Measurements from ENCODE around the gene RAB31. TPM values are rescaled to one million over a fixed set of nuclear protein-coding genes. Genes with fewer than 3 reads are reported as not detected.

Gene RAB31
- polyA plus RNA-seq, 1 experiment = 37.2 TPM

- no peak for DNase-seq (ENCODE audit: low read depth)
- ChIA-PET CTCF (no interaction called here), POLR2A (interaction anchor here (0.5 kb wide), 1 partner anchor 63 kb away, joined by 4 read pairs; no protein-coding TSS in a partner anchor)
- H3K36me3 ChIP-seq (ENCODE audit: control insufficient read depth, insufficient read depth, low read length) = no peaks in the 10 kb centered on the region
- no peaks in the 10 kb centered on the region for H3K27me3 ChIP-seq (ENCODE audit: control insufficient read depth, insufficient read depth, low read length)
- no peak overlapping the region for H3K4me3 ChIP-seq (ENCODE audit: low read depth, low read length)
- no peak for TF ChIP-seq CTCF (IDR thresholded peaks at IDR 0.05; ENCODE audit: insufficient read depth, low read depth, low read length)
Observed at GRCh38 chr18:9679125-9679524, 29.0 kb upstream of the RAB31 start.

- ChIA-PET POLR2A (no interaction called here), CTCF (interaction anchor here (0.8 to 1.8 kb wide), 3 partner anchors 23 to 270 kb away, joined by 3 to 6 read pairs (median 5); no protein-coding TSS in a partner anchor)
- Histone ChIP-seq H3K4me3 (ENCODE audit: low read depth, low read length) (no peak overlapping the region), H3K36me3 (ENCODE audit: control insufficient read depth, insufficient read depth, low read length) (no peaks in the 10 kb centered on the region), H3K27me3 (ENCODE audit: control insufficient read depth, insufficient read depth, low read length) (no peaks in the 10 kb centered on the region)
- DNase-seq (ENCODE audit: low read depth) = no peak
- no peak for TF ChIP-seq CTCF (IDR thresholded peaks at IDR 0.05; ENCODE audit: insufficient read depth, low read depth, low read length)
Observed at GRCh38 chr18:9681217-9681616, 26.9 kb upstream of the RAB31 start.

- Histone ChIP-seq H3K27me3 (ENCODE audit: control insufficient read depth, insufficient read depth, low read length) (no peaks in the 10 kb centered on the region), H3K36me3 (ENCODE audit: control insufficient read depth, insufficient read depth, low read length) (no peaks in the 10 kb centered on the region), H3K4me3 (ENCODE audit: low read depth, low read length) (no peak overlapping the region)
- TF ChIP-seq CTCF (IDR thresholded peaks at IDR 0.05; ENCODE audit: insufficient read depth, low read depth, low read length) = no peak
- POLR2A ChIA-PET = no interaction called here
- CTCF ChIA-PET = interaction anchor here (1.2 to 3.6 kb wide), 4 partner anchors 21 to 268 kb away, joined by 3 to 21 read pairs (median 13); no protein-coding TSS in a partner anchor
- DNase-seq (ENCODE audit: low read depth) = no peak
Observed at GRCh38 chr18:9682572-9682971, 25.5 kb upstream of the RAB31 start.

- Histone ChIP-seq H3K4me3 (ENCODE audit: low read depth, low read length) (no peak overlapping the region), H3K36me3 (ENCODE audit: control insufficient read depth, insufficient read depth, low read length) (no peaks in the 10 kb centered on the region), H3K27me3 (ENCODE audit: control insufficient read depth, insufficient read depth, low read length) (no peaks in the 10 kb centered on the region)
- CTCF ChIA-PET = interaction anchor here (0.5 to 3.6 kb wide), 22 partner anchors 9 to 1889 kb away, joined by 3 to 21 read pairs (median 4); no protein-coding TSS in a partner anchor
- peak; percentile 27 for DNase-seq (ENCODE audit: low read depth)
- POLR2A ChIA-PET = no interaction called here
- TF ChIP-seq CTCF (IDR thresholded peaks at IDR 0.05; ENCODE audit: insufficient read depth, low read depth, low read length) = peak; percentile 68
Observed at GRCh38 chr18:9683418-9684396, 24.4 kb upstream of the RAB31 start.

GRCh38 chr18:9684881-9685614 lies 23.1 kb upstream of the RAB31 start:
- no peak for TF ChIP-seq CTCF (IDR thresholded peaks at IDR 0.05; ENCODE audit: insufficient read depth, low read depth, low read length)
- Histone ChIP-seq H3K4me3 (ENCODE audit: low read depth, low read length) (no peak overlapping the region), H3K27me3 (ENCODE audit: control insufficient read depth, insufficient read depth, low read length) (no peaks in the 10 kb centered on the region), H3K36me3 (ENCODE audit: control insufficient read depth, insufficient read depth, low read length) (no peaks in the 10 kb centered on the region)
- ChIA-PET CTCF (interaction anchor here (0.6 to 3.6 kb wide), 7 partner anchors 12 to 287 kb away, joined by 3 to 20 read pairs (median 3); no protein-coding TSS in a partner anchor), POLR2A (no interaction called here)
- peak; percentile 31 for DNase-seq (ENCODE audit: low read depth)
